Measurements from ENCODE around the gene EIF4EBP3. TPM values are rescaled to one million over a fixed set of nuclear protein-coding genes. Genes with fewer than 3 reads are reported as not detected.

EIF4EBP3 gene
- 20.6 TPM for total RNA-seq
- long read RNA-seq, transcript EIF4EBP3-201 (3 exons, 691 nt): major isoform, 10 of 10 reads
- long read RNA-seq, partial matches to known transcripts: 0 of 10 reads
- long read RNA-seq, other reads (novel, unspliced or antisense): 0 of 10 reads

DNA sequence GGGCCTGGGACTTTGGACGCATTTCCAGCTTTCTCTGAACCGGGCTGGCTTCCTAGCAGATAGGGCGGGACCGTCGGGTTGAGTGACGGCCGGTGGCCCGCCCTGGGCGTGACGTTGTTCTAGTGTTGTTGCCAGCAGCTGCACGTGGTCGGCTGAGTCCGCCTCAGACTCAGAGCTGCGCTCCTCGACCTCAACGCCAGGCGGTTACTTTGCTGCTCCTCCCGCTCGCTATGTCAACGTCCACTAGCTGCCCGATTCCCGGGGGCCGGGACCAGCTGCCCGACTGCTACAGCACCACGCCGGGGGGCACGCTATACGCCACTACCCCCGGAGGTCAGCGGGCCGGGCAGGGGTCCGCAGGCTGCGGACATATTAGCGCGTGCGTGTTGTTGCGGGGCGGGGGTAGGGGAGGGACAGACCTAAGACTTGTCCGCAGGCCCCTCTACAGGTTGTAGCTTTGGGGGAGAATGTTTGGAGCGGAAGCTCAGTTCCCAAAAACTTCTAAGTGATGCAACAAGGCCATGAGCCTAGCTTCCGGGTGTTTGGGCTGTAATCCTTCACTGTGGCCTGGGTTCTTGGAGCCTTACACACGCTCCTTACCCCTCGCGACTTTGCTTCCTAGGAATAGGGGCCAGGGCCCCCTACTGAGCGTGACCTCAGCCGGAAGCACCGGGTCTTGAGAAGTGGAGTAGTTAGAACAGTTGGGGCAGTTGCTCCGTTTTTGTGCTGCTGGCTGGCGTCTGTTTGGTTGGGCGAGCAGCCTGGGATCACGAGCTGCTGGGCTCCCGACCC is at the start of gene EIF4EBP3:
Gene EIF4EBP3, plus strand, starts transcription at position 155 of the 792 bp plus-strand sequence. Its CDS starts 76 bp downstream, at position 231.
- DNase-seq (ENCODE audit: low spot score): peak; percentile 99
- intact Hi-C loops (cut with DNase I): loop anchor here (5.0 kb wide), 2 partner anchors 85 to 145 kb away; partner anchors contain the start of genes ANKHD1 and CD14

DNA sequence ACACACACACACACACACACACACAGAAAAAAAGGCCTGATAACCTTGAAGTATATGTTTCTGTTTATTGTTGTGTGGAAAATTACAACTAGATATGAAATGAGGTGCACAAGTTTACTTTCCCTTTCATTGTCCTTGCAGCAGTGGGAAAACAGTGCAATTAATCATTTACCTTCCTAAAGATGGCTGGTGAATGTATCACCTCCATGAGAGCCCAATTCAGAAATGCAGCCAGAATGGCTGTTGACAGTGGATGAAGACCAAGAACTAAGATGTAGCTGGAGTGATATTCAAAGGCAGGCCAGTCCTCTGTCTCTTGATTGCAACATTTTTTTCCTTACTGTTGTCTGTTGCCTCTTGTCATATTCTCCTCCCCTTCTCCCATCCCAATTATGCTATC is 49.6 kb upstream of the EIF4EBP3 start:
- DNase-seq (ENCODE audit: low spot score): no peak
- intact Hi-C loops (cut with DNase I): no loop called here

DNA sequence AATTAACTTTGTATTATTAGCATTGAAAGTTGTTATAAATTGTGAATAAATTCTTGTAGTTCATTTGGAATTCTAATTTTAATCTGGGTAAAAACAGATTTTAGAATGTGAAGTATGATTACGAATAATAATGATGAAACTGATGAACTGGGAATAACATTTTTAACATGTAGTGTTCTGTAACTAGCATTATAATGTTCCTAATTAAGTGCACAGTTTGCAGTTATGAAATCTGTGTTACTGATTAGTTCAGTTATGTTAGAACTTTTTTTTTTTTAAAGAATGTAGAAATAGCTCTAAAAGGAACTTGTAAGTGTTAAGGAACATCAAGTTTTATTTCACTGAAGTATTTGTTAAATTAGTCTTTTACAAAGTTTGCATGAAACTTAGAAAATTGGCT is 48.9 kb upstream of the EIF4EBP3 start:
- intact Hi-C loops (cut with DNase I): no loop called here
- no peak for DNase-seq (ENCODE audit: low spot score)

DNA sequence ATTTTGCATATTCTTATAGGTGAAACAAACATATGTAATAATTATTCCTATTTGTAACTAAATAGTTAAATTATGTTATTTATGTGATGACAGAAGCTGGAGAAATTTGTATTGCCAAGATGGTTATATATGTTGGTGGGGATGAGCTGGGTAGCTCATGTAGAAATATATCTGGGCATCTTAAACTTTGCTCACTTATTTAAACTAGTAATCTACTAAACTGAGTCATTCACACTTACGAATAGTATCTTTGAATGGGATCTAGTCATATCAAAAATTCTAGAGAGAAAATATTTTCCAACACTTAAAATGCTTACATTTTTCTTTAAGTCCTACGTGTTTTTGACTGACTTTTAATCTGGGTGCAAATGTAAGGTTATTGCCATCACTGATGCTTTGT is 44.6 kb upstream of the EIF4EBP3 start:
- intact Hi-C loops (cut with DNase I): no loop called here
- DNase-seq (ENCODE audit: low spot score): no peak

DNA sequence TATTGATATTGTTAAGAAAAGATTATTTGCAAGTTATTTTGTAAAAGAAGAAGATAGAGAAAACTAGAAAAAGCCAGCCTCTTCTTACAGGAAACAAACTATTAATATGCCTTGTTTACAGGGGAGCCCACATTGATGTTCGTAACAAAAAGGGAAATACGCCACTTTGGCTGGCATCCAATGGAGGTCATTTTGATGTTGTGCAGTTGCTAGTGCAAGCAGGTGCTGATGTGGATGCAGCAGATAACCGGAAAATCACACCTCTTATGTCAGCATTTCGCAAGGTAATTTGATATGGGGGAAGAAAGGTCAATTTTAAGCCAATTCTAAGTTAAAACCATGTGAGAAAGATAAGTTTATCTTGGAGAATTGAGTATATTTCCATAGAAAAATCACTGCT is 37.6 kb upstream of the EIF4EBP3 start:
- intact Hi-C loops (cut with DNase I): no loop called here

DNA sequence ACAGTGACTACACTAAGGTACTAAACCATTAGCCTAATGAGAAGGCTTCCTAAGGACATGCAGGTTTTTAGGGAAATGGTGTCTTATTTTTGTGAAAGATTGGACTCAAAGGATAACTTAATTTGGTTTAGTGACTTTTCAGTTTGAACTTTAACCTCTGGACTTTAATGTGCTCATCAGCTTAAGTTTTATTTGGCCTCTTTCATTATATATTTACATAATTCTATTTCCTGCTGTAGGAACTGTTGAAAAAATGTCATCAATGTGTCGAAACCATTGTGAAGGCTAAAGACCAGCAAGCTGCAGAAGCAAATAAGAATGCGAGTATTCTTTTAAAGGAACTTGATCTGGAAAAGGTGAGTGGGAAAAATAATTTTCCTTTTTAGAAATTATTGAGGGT is 34.3 kb upstream of the EIF4EBP3 start:
- intact Hi-C loops (cut with DNase I): no loop called here
- DNase-seq (ENCODE audit: low spot score): no peak

More for the DNA sequence above, 37.6 kb upstream of the EIF4EBP3 start:
- no peak for DNase-seq (ENCODE audit: low spot score)

DNA sequence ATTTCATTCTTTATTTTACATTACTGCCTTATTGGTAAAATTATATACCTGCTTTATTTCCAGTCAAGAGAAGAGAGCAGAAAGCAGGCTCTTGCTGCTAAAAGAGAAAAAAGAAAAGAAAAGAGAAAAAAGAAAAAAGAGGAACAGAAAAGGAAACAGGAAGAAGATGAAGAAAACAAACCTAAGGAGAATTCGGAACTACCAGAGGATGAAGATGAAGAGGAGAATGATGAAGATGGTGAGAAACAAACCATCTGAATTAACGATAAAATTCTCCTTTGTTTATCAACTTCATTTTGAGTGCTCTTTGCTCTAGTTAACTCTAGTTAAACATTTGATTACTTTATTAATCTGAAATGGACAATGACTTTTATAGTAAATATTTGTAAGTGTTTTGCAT is 23.5 kb upstream of the EIF4EBP3 start:
- intact Hi-C loops (cut with DNase I): no loop called here
- no peak for DNase-seq (ENCODE audit: low spot score)

DNA sequence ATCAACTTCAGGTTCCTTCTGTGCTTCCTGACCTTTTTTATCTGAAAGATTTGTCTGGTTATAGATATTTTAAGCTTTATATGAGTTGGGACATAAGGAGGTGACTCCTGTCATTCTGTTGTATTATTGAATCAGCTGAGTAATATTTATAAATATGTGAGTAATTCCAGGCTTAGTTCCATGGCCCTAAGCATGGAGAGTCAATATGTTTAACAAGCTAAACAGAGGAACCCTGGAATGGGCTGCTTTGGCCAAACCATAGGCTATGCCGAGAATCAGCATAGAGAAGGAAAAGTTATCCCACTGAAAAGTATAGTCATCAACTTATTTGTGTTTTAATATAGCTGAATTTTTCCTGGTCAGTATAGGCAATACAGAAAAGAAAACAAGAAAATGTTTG is 7.2 kb upstream of the EIF4EBP3 start:
- intact Hi-C loops (cut with DNase I): no loop called here
- DNase-seq (ENCODE audit: low spot score): no peak

DNA sequence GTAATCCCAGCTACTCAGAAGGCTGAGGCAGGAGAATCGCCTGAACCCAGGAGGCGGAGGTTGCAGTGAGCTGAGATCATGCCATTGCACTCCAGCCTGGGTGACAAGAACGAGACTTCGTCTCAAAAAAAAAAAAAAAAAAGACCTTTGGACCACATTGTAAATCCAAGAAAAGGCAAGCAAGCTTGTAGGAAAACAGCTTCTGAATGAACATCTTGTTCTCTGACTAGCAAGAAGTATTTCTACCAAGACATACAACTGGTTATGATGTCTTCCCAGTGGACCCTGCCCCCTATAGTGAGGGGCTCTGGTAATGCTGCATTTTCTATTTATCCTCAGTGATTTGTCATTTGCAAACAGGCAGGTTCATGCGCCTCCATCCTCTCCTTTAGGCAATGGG is 4.5 kb upstream of the EIF4EBP3 start:
- DNase-seq (ENCODE audit: low spot score): no peak
- intact Hi-C loops (cut with DNase I): no loop called here

DNA sequence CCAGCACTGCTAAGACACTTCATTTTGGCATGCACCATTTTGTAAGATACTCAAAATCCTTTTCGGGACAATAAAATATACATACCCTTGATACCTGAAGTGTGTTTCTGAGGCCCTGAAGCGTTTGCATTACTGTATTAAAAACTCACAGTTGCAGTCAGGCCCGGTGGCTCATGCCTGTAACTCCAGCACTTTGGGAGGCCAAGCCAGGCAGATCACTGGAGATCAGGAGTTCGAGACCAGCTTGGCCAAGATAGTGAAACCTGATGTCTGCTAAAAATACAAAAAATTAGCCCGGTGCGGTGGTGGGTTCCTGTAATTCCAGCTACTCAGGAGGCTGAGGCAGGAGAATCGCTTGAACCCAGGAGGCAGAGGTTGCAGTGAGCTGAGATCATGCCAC is 2.5 kb upstream of the EIF4EBP3 start:
- intact Hi-C loops (cut with DNase I): loop anchor here (5.0 kb wide), 2 partner anchors 87 to 143 kb away; partner anchors contain the start of genes ANKHD1 and CD14
- no peak for DNase-seq (ENCODE audit: low spot score)

DNA sequence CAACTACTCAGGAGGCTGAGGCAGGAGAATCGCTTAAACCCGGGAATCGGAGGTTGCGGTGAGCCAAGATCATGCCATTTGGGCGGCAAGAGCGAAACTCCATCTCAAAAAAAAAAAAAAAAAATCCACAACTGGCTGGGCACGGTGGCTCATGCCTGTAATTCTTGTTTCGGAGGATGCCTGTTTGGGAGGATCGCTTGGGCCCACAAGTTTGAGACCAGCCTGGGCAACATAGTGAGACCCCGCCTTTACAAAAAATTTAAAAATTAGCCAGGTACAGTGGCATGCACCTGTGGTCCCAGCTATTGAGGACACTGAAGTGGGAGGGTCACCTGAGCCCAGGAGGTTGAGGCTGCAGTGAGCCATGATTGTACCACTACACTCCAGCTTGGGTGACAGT is 1.9 kb upstream of the EIF4EBP3 start:
- DNase-seq (ENCODE audit: low spot score): no peak
- intact Hi-C loops (cut with DNase I): loop anchor here (5.0 kb wide), 2 partner anchors 87 to 143 kb away; partner anchors contain the start of genes ANKHD1 and CD14

DNA sequence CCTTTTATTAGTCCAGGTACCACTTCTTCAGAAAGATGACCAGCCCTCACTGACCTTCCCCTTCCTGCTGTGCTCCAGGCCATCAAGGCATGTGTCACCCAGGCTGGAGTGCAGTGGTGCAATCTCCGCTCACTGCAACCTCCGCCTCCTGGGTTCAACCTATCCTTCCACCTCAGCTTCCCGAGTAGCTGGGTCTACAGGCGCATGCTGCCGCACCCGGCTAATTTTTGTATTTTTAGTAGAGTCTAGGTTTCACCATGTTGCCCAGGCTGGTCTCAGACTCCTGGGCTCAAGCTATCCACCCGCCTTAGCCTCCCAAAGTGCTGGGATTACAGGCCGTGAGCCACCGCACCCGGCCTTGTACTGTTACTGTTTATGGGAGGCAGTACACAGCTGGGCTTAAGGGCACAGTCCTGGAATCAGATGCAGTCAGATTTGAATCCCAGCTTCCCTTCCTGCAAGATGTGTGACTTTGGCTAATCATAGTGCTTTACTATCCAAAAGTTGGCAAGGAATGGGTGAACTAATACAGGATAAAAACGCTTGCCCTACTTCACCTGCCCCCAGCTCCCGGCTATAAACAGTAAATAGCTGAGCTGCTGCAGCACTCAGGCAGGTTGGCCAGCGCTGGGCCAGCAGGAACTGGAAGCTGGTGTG is 483 bp upstream of the EIF4EBP3 start:
- intact Hi-C loops (cut with DNase I): loop anchor here (5.0 kb wide), 2 partner anchors 85 to 145 kb away; partner anchors contain the start of genes ANKHD1 and CD14

DNA sequence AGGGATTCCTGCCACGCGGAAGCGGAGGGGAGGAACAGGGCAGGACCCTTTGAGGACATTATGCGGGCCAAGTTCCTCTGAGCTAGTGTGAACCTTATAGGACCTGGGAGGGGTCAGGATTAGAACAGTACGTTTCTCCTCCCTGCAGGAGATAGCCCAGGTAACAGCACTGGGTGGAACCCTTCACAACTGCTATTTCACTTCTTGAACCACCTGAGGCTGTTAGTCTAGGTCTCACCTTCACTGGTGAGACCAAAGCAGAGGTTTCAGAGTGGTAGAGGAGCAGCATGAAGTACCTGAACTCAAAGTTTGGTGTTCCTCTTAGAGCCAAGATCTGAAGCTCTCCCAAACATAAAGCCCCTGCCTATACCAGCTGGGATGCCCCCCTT is 832 bp downstream of the EIF4EBP3 start:
- intact Hi-C loops (cut with DNase I): loop anchor here (5.0 kb wide), 2 partner anchors 84 to 146 kb away; partner anchors contain the start of genes ANKHD1 and CD14
- no peak for DNase-seq (ENCODE audit: low spot score)

More for the DNA sequence above, 483 bp upstream of the EIF4EBP3 start:
- no peak for DNase-seq (ENCODE audit: low spot score)

DNA sequence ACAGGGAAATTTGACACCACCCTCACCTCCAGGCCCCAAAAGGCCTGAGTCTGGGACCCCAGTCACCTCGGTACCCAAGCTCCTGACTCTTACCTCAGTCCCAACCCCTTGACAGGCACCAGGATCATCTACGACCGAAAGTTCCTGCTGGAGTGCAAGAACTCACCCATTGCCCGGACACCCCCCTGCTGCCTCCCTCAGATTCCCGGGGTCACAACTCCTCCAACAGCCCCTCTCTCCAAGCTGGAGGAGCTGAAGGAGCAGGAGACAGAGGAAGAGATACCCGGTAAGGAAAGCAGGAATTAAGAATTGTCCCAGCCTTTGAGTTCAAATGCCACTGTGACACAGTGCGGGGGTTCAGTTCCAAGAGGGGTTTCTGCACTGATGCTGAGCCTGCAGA is 1.3 kb downstream of the EIF4EBP3 start:
- DNase-seq (ENCODE audit: low spot score): no peak
- intact Hi-C loops (cut with DNase I): loop anchor here (5.0 kb wide), 2 partner anchors 84 to 146 kb away; partner anchors contain the start of genes ANKHD1 and CD14

DNA sequence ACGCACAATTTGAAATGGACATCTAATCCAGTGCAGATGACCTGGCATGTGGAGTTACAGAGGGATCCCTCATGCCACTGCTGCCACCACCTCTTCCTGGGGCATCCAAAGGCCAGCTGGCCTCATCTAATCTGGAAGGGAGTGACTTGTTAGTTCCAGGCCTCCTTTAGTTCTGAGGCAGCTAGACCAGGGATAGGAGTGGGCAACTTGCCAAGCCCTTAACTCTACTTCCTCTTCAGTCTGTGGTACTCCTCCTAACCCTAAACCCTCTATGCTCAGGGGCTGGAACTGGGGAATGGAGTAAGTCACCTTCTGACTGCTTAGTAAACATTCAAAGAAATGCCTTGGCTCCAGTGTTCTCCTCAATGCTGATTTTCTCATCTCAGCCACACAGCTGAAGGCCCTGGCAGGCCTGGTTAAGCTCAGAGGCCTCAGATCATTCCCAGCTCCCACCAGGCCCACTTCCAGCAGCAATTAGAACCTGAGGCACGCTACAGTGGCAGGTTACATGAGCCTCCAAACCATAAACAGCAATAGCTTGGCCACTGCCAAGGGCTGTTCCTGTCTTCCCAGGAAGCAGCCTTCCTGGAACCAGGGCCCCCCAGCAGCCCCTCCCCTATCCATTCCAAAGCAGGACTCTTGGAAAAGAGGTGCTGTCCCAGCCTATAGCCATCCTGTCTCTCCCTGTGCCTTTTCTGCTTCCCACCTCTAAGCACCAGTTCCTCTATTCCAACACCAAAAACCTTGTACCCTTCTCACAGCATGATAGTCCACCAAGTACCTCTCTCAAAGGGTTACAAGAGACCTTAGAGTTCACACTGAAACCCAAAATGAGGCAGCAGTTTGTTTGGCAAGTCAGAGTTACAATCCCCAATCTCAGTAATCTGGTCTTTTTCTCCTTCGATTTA is 2.0 kb downstream of the EIF4EBP3 start:
- intact Hi-C loops (cut with DNase I): loop anchor here (5.0 kb wide), 2 partner anchors 83 to 147 kb away; partner anchors contain the start of genes ANKHD1 and CD14
- DNase-seq (ENCODE audit: low spot score): no peak

DNA sequence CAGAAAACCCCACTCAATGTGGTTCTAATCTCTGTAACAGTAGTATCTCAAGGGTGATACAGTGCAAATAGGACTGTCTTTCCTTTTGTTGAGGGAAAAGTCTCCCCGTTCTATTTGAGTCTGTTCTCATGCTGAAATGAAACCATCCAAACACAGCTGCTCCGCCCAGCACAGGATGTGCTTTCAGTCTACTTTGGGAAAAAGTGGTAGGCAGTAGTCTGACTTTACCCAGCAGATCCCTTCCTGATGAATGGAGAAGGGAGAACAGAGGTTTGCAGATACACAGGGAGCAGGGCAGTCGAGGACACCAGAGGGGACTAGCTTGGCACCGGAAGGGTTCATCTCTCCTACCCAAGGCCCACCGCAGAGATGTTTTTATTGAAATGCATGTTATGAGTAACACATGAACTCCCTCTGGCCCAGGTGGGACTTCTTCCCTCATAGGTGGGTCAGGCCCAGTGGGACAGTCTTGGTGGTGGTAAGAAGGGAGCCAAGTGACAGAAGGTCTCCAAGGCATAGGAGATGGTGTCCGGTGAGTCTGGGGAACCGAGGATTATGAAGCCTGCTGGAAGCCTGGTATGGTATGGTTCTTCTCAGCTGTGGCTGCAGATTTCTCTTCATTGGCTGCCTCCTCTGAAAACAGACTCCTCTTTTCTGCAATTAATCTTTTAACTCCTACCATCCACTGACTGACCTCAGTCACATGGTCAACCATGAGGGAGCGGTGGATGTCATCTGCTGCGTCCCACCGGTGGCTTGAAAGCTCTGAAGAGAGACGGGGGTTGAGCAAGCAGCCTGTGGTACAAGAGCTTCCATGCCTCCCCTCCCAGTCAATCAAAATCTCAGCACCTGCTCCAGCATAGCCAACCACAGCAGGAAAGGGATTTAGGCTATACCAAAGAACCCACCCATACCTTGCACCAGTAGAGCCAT is 3.0 kb downstream of the EIF4EBP3 start:
- no peak for DNase-seq (ENCODE audit: low spot score)
- intact Hi-C loops (cut with DNase I): no loop called here

DNA sequence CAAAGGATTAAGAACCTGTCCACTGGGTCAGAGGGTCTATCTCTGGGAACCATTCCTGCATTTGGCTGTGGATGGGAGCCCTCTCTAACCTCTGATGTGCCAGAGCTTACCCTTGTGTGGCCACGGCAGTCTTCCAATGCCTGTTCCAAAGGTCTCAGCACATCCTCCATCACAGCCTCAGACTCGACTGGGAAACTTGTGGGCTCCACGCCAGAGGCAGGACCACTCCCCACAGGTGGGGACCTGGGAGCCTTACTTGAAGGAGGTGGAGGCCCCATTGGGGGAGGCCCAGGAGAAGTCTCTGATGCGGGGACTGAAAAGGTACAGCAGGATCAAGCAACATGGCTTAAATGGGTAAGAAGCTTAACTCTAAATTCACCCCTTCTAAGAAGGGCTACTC is 4.4 kb downstream of the EIF4EBP3 start:
- DNase-seq (ENCODE audit: low spot score): no peak
- intact Hi-C loops (cut with DNase I): no loop called here

DNA sequence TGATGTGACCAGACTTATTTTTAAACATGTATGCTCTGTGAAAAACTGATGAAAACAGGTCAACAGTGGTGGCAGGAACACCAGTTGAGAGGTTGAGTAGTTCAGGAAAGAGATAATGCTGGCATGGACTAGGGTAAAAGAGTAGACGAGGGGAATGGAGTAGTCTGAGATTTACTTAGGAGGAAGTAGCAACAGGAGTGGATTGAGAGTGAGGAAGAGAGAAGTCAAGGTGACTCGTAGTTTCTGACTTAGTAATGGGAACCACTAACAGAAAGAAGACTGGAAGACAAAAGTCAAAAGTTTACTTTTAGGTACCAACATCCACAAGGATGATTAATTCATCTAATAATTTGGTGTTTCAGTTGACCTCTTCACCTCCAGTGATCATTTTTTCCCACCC is 6.2 kb downstream of the EIF4EBP3 start:
- intact Hi-C loops (cut with DNase I): no loop called here

More for the DNA sequence above, 6.2 kb downstream of the EIF4EBP3 start:
- no peak for DNase-seq (ENCODE audit: low spot score)

Data from cardiac septum (tissue), 1 donor.